ENCODE measurements around the gene ZNF391.

Gene ZNF391

DNA sequence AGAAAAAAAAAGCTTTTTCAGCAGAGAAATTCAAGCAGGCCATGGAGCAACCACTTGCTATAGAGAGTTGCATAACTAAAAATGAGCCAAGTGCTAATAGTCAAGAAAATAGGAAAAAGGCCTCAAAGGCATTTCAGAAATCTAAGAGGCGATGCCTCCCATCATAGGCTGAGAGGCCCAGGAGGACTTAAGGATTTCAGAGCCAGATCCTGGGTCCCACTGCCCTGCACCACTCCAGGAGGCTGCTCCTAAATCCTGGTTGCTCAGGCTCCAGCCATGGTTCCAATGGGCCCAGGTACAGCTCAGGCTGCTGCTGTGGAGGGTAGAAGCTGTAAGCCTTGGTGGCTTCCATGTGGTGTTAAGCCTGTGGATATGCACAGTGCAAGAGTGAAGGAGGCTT is 5.5 kb downstream of the ZNF391 start:
- Histone ChIP-seq H3F3A (ENCODE audit: low read depth) (no peaks in the 10 kb centered on the region), H3K4me3 (ENCODE audit: low read length, poor library complexity, severe bottlenecking) (no peak overlapping the region), H2AFZ (ENCODE audit: low read length) (no peak overlapping the region), H3K9me2 (replicated peaks; ENCODE audit: low read depth, low read length) (no peaks in the 10 kb centered on the region), H3K4me1 (ENCODE audit: insufficient read depth, low read length, poor library complexity, severe bottlenecking) (no peaks in the 10 kb centered on the region), H3K9me3 (ENCODE audit: insufficient read depth, low read depth, low read length) (peaks cover 2% of the 10 kb centered on the region; the same call in 1 of the 2 replicates), H3K4me2 (ENCODE audit: low read depth, low read length, poor library complexity, severe bottlenecking) (no peak overlapping the region), H3K9ac (ENCODE audit: low read depth, low read length, poor library complexity, severe bottlenecking) (no peak overlapping the region), H3K27me3 (ENCODE audit: insufficient read depth, low read length, poor library complexity, severe bottlenecking) (no peaks in the 10 kb centered on the region), H3K79me2 (ENCODE audit: insufficient read depth, low read length) (no peaks in the 10 kb centered on the region), H3K36me3 (ENCODE audit: insufficient read depth, low read length) (no peaks in the 10 kb centered on the region), H4K20me1 (ENCODE audit: insufficient read depth, low read length, poor library complexity, severe bottlenecking) (no peaks in the 10 kb centered on the region)
- TF ChIP-seq, protein P1, sequence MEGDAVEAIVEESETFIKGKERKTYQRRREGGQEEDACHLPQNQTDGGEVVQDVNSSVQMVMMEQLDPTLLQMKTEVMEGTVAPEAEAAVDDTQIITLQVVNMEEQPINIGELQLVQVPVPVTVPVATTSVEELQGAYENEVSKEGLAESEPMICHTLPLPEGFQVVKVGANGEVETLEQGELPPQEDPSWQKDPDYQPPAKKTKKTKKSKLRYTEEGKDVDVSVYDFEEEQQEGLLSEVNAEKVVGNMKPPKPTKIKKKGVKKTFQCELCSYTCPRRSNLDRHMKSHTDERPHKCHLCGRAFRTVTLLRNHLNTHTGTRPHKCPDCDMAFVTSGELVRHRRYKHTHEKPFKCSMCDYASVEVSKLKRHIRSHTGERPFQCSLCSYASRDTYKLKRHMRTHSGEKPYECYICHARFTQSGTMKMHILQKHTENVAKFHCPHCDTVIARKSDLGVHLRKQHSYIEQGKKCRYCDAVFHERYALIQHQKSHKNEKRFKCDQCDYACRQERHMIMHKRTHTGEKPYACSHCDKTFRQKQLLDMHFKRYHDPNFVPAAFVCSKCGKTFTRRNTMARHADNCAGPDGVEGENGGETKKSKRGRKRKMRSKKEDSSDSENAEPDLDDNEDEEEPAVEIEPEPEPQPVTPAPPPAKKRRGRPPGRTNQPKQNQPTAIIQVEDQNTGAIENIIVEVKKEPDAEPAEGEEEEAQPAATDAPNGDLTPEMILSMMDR (conservative IDR thresholded peaks at IDR 0.05; ENCODE audit: low read length) = no peak
- TF ChIP-seq EZH2phosphoT487 (IDR thresholded peaks at IDR 0.05; ENCODE audit: borderline replicate concordance) = no peak

DNA sequence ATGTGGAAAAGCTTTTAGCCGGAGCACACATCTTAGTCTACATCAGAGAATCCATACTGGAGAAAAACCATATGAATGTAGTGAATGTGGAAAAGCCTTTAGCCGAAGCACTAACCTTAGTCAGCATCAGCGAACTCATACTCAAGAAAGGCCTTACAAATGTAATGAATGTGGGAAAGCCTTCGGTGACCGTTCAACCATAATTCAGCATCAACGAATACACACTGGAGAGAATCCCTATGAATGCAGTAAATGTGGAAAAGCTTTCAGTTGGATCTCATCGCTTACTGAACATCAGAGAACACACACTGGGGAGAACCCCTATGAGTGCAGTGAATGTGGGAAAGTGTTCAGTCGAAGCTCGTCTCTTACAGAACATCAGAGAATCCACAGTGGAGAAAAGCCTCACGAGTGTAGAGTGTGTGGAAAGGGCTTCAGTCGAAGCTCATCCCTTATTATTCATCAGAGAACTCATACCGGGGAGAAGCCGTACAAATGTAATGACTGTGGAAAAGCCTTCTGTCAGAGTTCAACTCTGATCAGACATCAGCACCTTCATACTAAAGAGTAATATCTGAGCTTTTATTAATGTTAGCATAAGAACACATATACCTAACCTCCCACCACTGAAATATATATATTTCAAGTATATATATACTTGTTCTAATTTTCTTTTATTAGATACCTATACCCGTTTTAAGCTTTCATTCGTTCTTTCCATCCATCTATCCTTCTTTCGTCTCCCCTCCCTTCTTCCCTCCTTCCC is 12.5 kb downstream of the ZNF391 start:
- H3K9ac ChIP-seq (ENCODE audit: low read depth, low read length, poor library complexity, severe bottlenecking) = no peak overlapping the region
- no peaks in the 10 kb centered on the region for H3K27me3 ChIP-seq (ENCODE audit: insufficient read depth, low read length, poor library complexity, severe bottlenecking)
- H3K9me3 ChIP-seq (ENCODE audit: insufficient read depth, low read depth, low read length) = peaks cover 7% of the 10 kb centered on the region
- no peaks in the 10 kb centered on the region for H3K36me3 ChIP-seq (ENCODE audit: insufficient read depth, low read length)
- H3K4me2 ChIP-seq (ENCODE audit: low read depth, low read length, poor library complexity, severe bottlenecking) = no peak overlapping the region
- no peaks in the 10 kb centered on the region for H3K9me2 ChIP-seq (replicated peaks; ENCODE audit: low read depth, low read length)
- H3F3A ChIP-seq (ENCODE audit: low read depth) = no peaks in the 10 kb centered on the region
- no peaks in the 10 kb centered on the region for H3K4me1 ChIP-seq (ENCODE audit: insufficient read depth, low read length, poor library complexity, severe bottlenecking)
- no peaks in the 10 kb centered on the region for H4K20me1 ChIP-seq (ENCODE audit: insufficient read depth, low read length, poor library complexity, severe bottlenecking)
- no peak overlapping the region for H3K4me3 ChIP-seq (ENCODE audit: low read length, poor library complexity, severe bottlenecking)
- no peaks in the 10 kb centered on the region for H3K79me2 ChIP-seq (ENCODE audit: insufficient read depth, low read length)
- no peak for TF ChIP-seq EZH2phosphoT487 (IDR thresholded peaks at IDR 0.05; ENCODE audit: borderline replicate concordance)
- TF ChIP-seq, protein P1 (conservative IDR thresholded peaks at IDR 0.05; ENCODE audit: low read length) = no peak
- H2AFZ ChIP-seq (ENCODE audit: low read length) = no peak overlapping the region

DNA sequence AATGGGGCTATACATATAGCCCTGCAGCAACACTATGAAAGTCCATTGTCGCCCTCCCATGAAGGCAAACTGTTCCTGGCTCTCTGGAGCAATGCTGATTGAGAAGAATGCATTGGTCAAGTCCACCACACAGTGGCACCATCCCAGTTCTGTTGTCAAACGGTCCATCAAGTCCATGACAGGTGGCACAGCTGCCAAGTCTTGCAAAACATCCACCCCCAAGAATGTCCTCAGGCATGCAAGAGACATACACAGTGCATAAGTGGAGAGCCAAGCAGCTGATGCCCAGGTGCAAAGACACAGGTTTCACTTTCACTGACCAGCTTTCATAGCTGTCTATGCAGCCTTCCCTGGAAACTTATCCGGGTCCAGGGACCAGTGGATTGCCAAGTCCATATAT is 17.5 kb downstream of the ZNF391 start:
- H3F3A ChIP-seq (ENCODE audit: low read depth) = no peaks in the 10 kb centered on the region
- H3K4me1 ChIP-seq (ENCODE audit: insufficient read depth, low read length, poor library complexity, severe bottlenecking) = no peaks in the 10 kb centered on the region
- H3K36me3 ChIP-seq (ENCODE audit: insufficient read depth, low read length) = no peaks in the 10 kb centered on the region
- no peak overlapping the region for H2AFZ ChIP-seq (ENCODE audit: low read length)
- H3K27me3 ChIP-seq (ENCODE audit: insufficient read depth, low read length, poor library complexity, severe bottlenecking) = no peaks in the 10 kb centered on the region
- H3K4me2 ChIP-seq (ENCODE audit: low read depth, low read length, poor library complexity, severe bottlenecking) = no peak overlapping the region
- H3K9me2 ChIP-seq (replicated peaks; ENCODE audit: low read depth, low read length) = no peaks in the 10 kb centered on the region
- peaks cover 2% of the 10 kb centered on the region; the same call in 1 of the 2 replicates for H3K9me3 ChIP-seq (ENCODE audit: insufficient read depth, low read depth, low read length)
- H3K9ac ChIP-seq (ENCODE audit: low read depth, low read length, poor library complexity, severe bottlenecking) = no peak overlapping the region
- no peaks in the 10 kb centered on the region for H3K79me2 ChIP-seq (ENCODE audit: insufficient read depth, low read length)
- H4K20me1 ChIP-seq (ENCODE audit: insufficient read depth, low read length, poor library complexity, severe bottlenecking) = no peaks in the 10 kb centered on the region
- H3K4me3 ChIP-seq (ENCODE audit: low read length, poor library complexity, severe bottlenecking) = no peak overlapping the region
- TF ChIP-seq, protein P1 (conservative IDR thresholded peaks at IDR 0.05; ENCODE audit: low read length) = no peak
- TF ChIP-seq EZH2phosphoT487 (IDR thresholded peaks at IDR 0.05; ENCODE audit: borderline replicate concordance) = no peak

Data from Loucy (cell line).